Neural cell (in vitro differentiated cells): Measurements from ENCODE around the gene RAB3B. TPM values are rescaled to one million over a fixed set of nuclear protein-coding genes. Genes with fewer than 3 reads are reported as not detected.
"Not testable (repeated sequence)": the region's sequence is repeated elsewhere in the genome, so short reads cannot be mapped to it uniquely, and the experiment has no call there.

ENCODE experiments used
- H2AFZ ChIP-seq: fragments of 200-600, 300-800 bp; sonication (generic), shearing (Covaris generic); 2 replicates; pipeline ENCODE4 v1.6.0; 2014; ENCODE audit warnings: low read depth, mild to moderate bottlenecking, antibody characterized with exemption, low read length, moderate library complexity
- H3F3A ChIP-seq: fragments of 200-600 bp; shearing (Covaris generic); 2 replicates; pipeline ENCODE4 v1.6.1; 2016; ENCODE audit warnings: mild to moderate bottlenecking, moderate library complexity, mixed read lengths, antibody characterized with exemption, low read length; ENCODE audit not compliant: insufficient read depth, poor library complexity, severe bottlenecking
- H3K27ac ChIP-seq: fragments of 200-600, 300-800 bp; sonication (generic), shearing (Covaris generic); 2 replicates; pipeline ENCODE4 v1.5.1; 2014; ENCODE audit warnings: mild to moderate bottlenecking, low read length, moderate library complexity
- H3K27me3 ChIP-seq: fragments of 300-800, 200-600 bp; sonication (generic), shearing (Covaris generic); 2 replicates; pipeline ENCODE4 v1.6.0; 2014; ENCODE audit warnings: mild to moderate bottlenecking, low read depth, low read length, moderate library complexity; ENCODE audit not compliant: insufficient read depth
- H3K36me3 ChIP-seq: fragments of 300-800, 200-600 bp; sonication (generic), shearing (Covaris generic); 2 replicates; pipeline ENCODE4 v1.5.1; 2014; ENCODE audit warnings: mild to moderate bottlenecking, antibody characterized with exemption, low read length, moderate library complexity; ENCODE audit not compliant: insufficient read depth
- H3K4me2 ChIP-seq: fragments of 300-800, 200-600 bp; sonication (generic), shearing (Covaris generic); 2 replicates; pipeline ENCODE4 v1.6.0; 2014; ENCODE audit warnings: mild to moderate bottlenecking, low read length
- H3K4me3 ChIP-seq: fragments of 300-800, 200-600 bp; sonication (generic), shearing (Covaris generic); 2 replicates; pipeline ENCODE4 v1.5.1; 2014; ENCODE audit warnings: mild to moderate bottlenecking, low read length, moderate library complexity
- H3K79me2 ChIP-seq: fragments of 200-600 bp; shearing (Covaris generic); replicated peaks from 2 replicates; pipeline ENCODE4 v1.6.0; 2014; ENCODE audit warnings: mild to moderate bottlenecking, low read length, moderate library complexity; ENCODE audit not compliant: insufficient read depth
- H3K9ac ChIP-seq: fragments of 300-800, 200-600 bp; sonication (generic), shearing (Covaris generic); 2 replicates; pipeline ENCODE4 v1.6.1; 2016; ENCODE audit warnings: mild to moderate bottlenecking, low read length, mixed read lengths
- H3K9me2 ChIP-seq: fragments of 200-600 bp; shearing (Covaris generic); 2 replicates; pipeline ENCODE4 v1.6.1; 2016; ENCODE audit warnings: mild to moderate bottlenecking, low read length, mixed read lengths; ENCODE audit not compliant: insufficient read depth
- H3K9me3 ChIP-seq: fragments of 200-600, 300-800 bp; sonication (generic), shearing (Covaris generic); 2 replicates; pipeline ENCODE4 v1.6.1; 2016; ENCODE audit warnings: mild to moderate bottlenecking, mixed run types, low read length, moderate library complexity, mixed read lengths
- H4K20me1 ChIP-seq: fragments of 200-600 bp; shearing (Covaris generic); 2 replicates; pipeline ENCODE4 v1.6.1; 2016; ENCODE audit warnings: mild to moderate bottlenecking, mixed run types; ENCODE audit not compliant: insufficient read depth
- EP300 ChIP-seq: fragments of 450-650 bp; conservative IDR thresholded peaks from 2 replicates; pipeline ENCODE4 v1.6.1; 2014; ENCODE audit warnings: antibody characterized with exemption, mild to moderate bottlenecking, moderate library complexity; ENCODE audit not compliant: poor library complexity, severe bottlenecking
- EZH2 ChIP-seq: fragments of 200-600, 300-800 bp; shearing (Covaris generic), sonication (generic); IDR thresholded peaks from 2 replicates; pipeline ENCODE4 v1.6.1; 2014; ENCODE audit warnings: antibody characterized with exemption, low read length, borderline replicate concordance, mild to moderate bottlenecking; ENCODE audit not compliant: insufficient read depth, poor library complexity, severe bottlenecking
- MXI1 ChIP-seq: fragments of 450-650 bp; conservative IDR thresholded peaks from 2 replicates; pipeline ENCODE4 v1.6.1; 2014; ENCODE audit warnings: antibody characterized with exemption, mild to moderate bottlenecking; ENCODE audit not compliant: poor library complexity, severe bottlenecking
- POLR2AphosphoS5 ChIP-seq: IDR thresholded peaks from 2 replicates; pipeline ENCODE4 v1.6.1; 2012
- RAD21 ChIP-seq: fragments of 450-650 bp; conservative IDR thresholded peaks from 2 replicates; pipeline ENCODE4 v1.6.1; 2014; ENCODE audit warnings: antibody characterized with exemption, mild to moderate bottlenecking, moderate library complexity
- REST ChIP-seq: IDR thresholded peaks from 2 replicates; pipeline ENCODE4 v1.6.1; 2012; ENCODE audit warnings: borderline replicate concordance
- SMC3 ChIP-seq: fragments of 450-650 bp; conservative IDR thresholded peaks from 2 replicates; pipeline ENCODE4 v1.6.1; 2014; ENCODE audit warnings: antibody characterized with exemption, mild to moderate bottlenecking, moderate library complexity; ENCODE audit not compliant: poor library complexity
- TAF1 ChIP-seq: IDR thresholded peaks from 2 replicates; pipeline ENCODE4 v1.6.1; 2012; ENCODE audit warnings: low read depth
- polyA plus RNA-seq: library from polyadenylated mRNA; depleted of rRNA; stranded (reverse); fragments of >200 nt; gene quantifications from 2 replicates; pipeline ENCODE4 v1.2.3, GENCODE V29; 2014
- TF ChIP-seq, protein P1 (sequence below): fragments of 450-650 bp; IDR thresholded peaks from 2 replicates; pipeline ENCODE4 v1.5.1; 2014; ENCODE audit warnings: antibody characterized with exemption, mild to moderate bottlenecking, moderate library complexity; ENCODE audit not compliant: poor library complexity, severe bottlenecking

RAB3B gene
- polyA plus RNA-seq, 1 donor from 2014 or later, result 15.0 TPM

GRCh38 chr1:51897699-51898031 lies 92.8 kb downstream of the RAB3B start:
- Histone ChIP-seq H3K9me3 (no peaks in the 10 kb centered on the region), H3K79me2 (no peaks in the 10 kb centered on the region), H3K27ac (no peak overlapping the region), H3K27me3 (peaks cover 3% of the 10 kb centered on the region), H3K4me3 (no peak overlapping the region), H4K20me1 (no peaks in the 10 kb centered on the region), H3K36me3 (no peaks in the 10 kb centered on the region), H3K4me2 (no peak overlapping the region), H3F3A (no peaks in the 10 kb centered on the region), H3K9me2 (no peaks in the 10 kb centered on the region), H3K9ac (no peak overlapping the region), H2AFZ (no peak overlapping the region)
- TF ChIP-seq TAF1, result no peak
- TF ChIP-seq EP300, result no peak
- no peak for TF ChIP-seq SMC3
- no peak for TF ChIP-seq RAD21

GRCh38 chr1:51894748-51895147 lies 95.8 kb downstream of the RAB3B start:
- H3K27me3 ChIP-seq, H2AFZ ChIP-seq, H3K27ac ChIP-seq, H3K79me2 ChIP-seq, H3K9me3 ChIP-seq, H3K4me3 ChIP-seq, H4K20me1 ChIP-seq, H3K9ac ChIP-seq, H3K4me2 ChIP-seq, H3F3A ChIP-seq, H3K9me2 ChIP-seq, H3K36me3 ChIP-seq: not testable (repeated sequence)

- peak within 1 kb of the TSS; percentile 99 for H2AFZ ChIP-seq
These were observed 111.7 kb downstream of the RAB3B start, which contains the start of gene NRDC for GRCh38 chr1:51878616-51879336. TSS of gene NRDC (minus strand) at chr1:51878727. CDS start at chr1:51878615, 112 bp downstream.

More at GRCh38 chr1:51878616-51879336, 111.7 kb downstream of the RAB3B start, which contains the start of gene NRDC:
- peaks cover under 1% of the 10 kb centered on the region for H3K27me3 ChIP-seq
- peaks cover 12% of the 10 kb centered on the region for H3F3A ChIP-seq
- peak within 1 kb of the TSS; percentile 97 for H3K27ac ChIP-seq
- H3K9me2 ChIP-seq, result no peaks in the 10 kb centered on the region
- H4K20me1 ChIP-seq, result no peaks in the 10 kb centered on the region
- H3K4me2 ChIP-seq, result peak within 1 kb of the TSS; percentile 100
- TF ChIP-seq TAF1, result peak; percentile 100
- peak; percentile 65 for TF ChIP-seq MXI1
- peak; percentile 66 for TF ChIP-seq EP300
- TF ChIP-seq POLR2AphosphoS5, result peak; percentile 94
- no peak for TF ChIP-seq EZH2
- TF ChIP-seq REST, result peak; percentile 99
- TF ChIP-seq, protein P1, sequence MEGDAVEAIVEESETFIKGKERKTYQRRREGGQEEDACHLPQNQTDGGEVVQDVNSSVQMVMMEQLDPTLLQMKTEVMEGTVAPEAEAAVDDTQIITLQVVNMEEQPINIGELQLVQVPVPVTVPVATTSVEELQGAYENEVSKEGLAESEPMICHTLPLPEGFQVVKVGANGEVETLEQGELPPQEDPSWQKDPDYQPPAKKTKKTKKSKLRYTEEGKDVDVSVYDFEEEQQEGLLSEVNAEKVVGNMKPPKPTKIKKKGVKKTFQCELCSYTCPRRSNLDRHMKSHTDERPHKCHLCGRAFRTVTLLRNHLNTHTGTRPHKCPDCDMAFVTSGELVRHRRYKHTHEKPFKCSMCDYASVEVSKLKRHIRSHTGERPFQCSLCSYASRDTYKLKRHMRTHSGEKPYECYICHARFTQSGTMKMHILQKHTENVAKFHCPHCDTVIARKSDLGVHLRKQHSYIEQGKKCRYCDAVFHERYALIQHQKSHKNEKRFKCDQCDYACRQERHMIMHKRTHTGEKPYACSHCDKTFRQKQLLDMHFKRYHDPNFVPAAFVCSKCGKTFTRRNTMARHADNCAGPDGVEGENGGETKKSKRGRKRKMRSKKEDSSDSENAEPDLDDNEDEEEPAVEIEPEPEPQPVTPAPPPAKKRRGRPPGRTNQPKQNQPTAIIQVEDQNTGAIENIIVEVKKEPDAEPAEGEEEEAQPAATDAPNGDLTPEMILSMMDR, result no peak
- no peaks in the 10 kb centered on the region for H3K9me3 ChIP-seq
- peaks cover 34% of the 10 kb centered on the region for H3K79me2 ChIP-seq
- H3K9ac ChIP-seq, result peak within 1 kb of the TSS; percentile 98
- no peaks in the 10 kb centered on the region for H3K36me3 ChIP-seq
- H3K4me3 ChIP-seq, result peak within 1 kb of the TSS; percentile 79
